Islet of Langerhans (tissue), 1 donor: ENCODE results near the gene KMT2C.
"Not testable (repeated sequence)": the region's sequence is repeated elsewhere in the genome, so short reads cannot be mapped to it uniquely, and the experiment has no call there.

ENCODE experiments used
- FAIRE-seq: peaks from one replicate; lab custom pipeline; 2011; peaks lifted over from hg19 to GRCh38; lab: Jason Lieb, UNC

Gene KMT2C

DNA sequence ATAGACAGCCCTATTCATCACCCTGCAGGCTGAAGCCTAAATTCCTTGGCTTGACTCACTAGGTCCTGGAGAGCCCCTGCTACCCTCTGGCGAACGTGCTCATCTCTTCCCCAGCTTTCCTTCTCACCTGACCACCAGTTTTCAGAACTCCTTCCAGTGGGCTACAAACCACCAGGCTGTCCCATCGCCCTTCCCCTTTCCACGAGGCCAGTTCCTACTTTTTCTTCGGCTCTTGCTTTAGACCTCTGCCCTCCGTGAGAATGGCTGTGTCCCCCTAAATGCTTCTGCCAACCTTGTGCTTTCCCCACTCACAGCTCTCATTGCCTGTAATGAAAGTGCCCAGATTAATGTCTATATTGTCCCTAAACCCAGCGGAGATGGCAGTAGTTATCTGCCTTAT, 5.4 kb upstream of the KMT2C start:
- FAIRE-seq, result not testable (repeated sequence)

DNA sequence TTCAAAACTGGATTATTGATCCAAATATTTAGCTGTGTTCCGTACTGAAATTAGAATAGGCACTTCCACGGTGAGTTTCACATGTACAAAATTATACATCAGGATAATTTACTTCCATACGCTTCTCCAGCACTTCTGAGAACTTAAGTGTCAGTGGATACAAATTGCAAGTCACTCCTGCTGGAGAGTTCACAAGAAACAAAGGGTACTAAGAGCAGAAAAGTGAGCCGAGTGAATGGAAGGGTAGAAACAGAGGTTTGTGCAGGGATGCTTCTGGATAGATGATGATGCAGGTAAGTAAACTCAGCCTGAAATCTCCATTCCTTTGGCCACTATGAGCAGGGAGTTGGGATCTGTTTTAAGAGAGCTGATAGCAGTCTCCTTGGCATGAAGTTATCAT, 2.2 kb upstream of the KMT2C start:
- not testable (repeated sequence) for FAIRE-seq

DNA sequence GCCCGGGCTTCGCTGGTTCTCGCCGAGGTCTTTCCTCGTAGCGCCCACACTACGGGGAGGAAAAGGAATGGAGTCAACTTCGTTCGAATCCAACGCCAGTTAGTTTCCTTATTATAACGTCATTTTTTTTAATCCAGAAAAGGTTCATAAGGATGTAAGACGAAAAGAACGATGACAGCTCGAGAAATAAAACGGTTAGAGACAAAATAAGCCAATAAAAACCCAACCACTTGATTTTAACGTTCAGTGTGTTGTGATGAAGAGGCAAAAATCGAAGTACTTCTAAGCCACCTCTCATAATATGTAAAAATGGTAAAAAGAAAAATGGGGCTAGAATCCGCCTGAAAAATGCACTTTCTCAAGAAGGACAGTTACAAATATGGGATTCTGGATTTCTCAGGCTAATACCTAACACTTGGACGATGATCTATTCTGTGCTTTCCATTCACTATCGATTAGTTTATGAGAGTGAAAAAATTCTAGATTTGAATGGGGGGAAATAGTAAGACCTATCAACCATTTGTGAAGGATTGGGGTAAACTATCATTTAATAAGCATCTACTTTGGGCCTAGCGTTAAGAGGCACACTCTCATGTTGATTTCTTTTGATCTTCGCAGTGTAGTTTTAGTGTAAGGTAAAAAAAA, 1.2 kb upstream of the KMT2C start:
- peak; percentile 62 for FAIRE-seq

DNA sequence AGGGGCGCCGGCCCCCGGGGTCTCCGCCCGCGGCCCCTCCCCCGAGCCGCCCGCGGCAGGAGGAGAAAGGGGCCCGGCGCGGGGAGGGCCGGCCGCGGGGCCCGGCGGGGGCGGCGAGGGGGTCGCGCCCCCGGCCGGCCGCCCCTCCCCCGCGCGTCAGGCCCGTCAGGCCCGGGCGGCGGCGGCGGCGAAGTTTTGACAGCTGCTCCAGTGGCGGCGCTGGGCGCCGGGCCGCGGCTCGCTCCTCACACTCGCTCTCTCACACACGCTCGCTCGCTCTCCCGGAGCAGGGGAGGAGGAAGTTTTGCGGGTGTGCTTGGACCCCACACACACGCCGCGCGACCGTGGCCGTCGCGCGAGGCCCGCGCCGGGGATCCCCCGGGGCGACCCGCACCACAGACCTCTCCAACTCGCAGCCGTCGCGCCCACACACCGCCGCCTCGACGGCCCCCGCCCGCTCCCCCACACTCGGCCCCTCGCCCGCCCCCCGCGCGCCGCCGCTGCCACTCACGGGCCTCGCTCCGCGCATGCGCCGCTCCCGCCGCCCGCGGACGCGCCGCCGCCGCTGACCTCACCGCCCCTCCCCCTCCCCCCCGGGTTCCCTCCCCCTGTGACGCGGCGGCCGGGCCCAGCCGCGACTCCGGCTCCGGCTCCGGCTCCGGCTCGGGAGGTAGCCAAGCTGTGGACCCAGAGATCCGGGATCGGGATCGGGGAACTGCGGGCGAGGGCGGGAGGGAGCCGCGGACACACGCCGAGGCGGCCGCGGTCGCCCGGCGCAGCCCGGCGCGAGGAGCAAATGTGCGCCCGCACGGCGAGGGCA, 518 bp upstream of the KMT2C start:
- FAIRE-seq, result no peak

DNA sequence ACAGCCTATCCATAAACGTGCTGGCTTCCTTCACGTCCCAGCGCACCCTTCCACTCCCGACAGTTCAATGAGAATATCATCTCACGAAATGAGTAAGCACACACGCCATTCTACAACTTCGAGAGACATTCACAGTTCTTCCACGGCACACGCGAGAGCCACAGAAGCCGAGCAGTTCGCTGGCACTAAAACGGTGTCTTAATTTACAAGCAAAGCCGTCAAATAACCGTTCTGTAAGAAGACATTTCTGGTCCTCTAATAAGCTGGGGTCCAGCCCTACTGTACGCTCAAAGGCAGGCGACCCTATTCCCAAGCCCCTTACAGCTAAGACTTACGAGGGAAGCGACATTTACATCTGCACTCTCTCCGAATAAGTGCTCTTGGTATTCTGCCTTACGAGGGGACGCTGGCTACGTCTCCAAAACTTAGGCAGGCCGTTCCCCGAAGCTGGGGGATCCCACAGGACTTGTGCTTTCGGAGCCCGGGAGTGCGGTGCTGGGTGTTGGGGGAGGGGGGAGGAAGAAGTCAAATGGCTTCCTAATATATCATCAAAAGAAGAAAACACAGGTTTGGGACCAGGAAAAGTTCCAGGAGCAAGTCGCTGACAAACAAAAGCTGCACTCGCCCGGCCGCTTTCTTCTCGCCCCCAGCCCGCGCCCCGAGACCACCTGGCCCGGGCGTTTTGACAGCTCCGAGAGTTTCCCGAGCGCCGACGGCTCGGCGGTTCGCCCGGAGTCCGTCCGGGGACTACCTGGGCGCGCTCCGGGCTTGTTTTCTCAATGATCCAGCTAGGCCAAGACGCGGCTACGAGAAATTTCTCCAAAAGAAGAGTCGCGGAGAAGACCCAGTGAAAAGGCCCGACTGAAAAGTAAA, 1.1 kb downstream of the KMT2C start:
- FAIRE-seq, result not testable (repeated sequence)

DNA sequence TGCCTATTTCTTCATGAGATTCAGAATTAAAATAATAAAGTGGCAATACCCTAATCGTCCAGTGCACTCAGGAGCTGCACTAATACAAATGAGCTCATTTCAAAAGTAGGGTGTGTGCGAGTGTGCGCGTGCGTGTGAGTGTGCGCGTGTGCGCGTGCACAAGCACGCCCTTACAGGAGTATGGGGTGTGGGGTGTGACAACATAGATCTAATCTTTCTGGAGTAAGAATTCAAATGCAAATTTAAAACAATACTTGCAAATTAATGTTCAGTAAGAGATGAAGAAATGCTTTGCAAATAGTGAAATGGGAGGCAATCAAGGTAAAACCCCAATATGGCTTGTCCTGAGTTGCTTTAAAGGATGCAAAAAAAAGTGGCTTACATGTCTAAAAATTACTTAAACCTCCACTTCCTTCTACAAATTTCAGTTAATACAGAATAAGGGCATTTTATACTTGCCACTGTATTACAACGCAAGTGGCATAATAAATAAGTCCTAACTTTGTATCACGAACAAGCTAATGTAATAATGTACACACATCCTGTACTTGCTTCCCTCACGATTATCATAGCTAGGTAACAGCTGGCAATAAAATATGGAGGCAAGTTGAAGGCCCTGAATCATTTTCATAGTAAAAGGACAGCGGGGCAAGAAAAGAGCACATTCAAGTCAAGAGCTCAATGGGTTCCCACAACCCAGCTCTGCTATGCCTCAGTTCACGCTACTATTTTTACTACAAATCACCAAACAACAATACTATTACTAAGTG, 1.9 kb downstream of the KMT2C start:
- not testable (repeated sequence) for FAIRE-seq

DNA sequence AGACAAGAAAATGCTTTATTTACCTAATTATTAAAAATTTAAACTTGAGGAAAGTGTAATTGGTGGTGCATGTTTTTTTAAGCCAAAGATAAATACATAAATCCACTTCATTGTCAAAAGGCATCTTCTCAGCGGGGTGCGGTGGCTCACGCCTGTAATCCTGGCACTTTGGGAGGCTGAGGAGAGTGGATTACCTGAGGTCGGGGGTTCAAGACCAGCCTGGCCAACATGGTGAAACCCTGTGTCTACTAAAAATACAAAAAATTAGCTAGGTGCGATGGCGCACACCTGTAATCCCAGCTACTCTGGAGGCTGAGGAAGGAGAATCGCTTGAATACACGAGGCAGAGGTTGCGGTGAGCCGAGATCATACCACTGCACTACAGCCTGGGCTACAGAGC, 3.1 kb downstream of the KMT2C start:
- FAIRE-seq, result not testable (repeated sequence)

DNA sequence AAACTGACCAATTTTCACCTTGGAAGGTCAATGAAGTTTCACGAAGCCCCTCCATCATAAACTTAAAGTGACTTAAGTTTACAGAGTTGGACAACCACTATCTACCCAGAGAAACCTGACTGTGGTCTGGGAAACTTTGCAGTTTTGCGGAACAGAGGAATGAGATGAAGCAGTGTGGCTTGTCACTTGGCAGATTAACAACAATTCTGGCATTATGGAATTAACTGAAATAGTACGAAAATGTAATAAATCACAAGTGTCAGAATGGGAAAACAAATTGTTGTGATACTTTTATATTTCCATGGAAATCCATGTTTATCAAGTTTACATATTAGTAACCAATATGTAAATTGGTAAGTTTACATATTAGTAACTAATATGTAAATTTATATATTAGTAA, 4.9 kb downstream of the KMT2C start:
- FAIRE-seq, result no peak

DNA sequence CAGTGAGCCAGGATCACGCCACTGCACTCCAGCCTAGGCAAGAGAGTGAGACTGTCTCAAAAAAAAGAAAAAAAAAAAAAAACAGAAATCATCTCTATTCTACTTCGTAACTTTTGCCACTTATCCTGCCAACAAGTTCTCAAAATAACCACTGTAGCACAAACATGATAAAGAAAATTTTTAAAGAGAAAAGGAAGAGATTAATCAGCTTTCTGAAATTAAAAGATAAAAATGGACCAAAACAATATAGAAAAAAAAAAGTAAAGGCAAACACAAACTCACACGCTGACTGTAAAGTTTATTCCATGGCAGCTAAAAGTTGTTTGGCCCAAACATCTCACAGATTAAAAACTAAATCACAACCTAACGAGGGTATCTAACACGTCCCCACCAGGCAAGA, 5.7 kb downstream of the KMT2C start:
- FAIRE-seq, result not testable (repeated sequence)

DNA sequence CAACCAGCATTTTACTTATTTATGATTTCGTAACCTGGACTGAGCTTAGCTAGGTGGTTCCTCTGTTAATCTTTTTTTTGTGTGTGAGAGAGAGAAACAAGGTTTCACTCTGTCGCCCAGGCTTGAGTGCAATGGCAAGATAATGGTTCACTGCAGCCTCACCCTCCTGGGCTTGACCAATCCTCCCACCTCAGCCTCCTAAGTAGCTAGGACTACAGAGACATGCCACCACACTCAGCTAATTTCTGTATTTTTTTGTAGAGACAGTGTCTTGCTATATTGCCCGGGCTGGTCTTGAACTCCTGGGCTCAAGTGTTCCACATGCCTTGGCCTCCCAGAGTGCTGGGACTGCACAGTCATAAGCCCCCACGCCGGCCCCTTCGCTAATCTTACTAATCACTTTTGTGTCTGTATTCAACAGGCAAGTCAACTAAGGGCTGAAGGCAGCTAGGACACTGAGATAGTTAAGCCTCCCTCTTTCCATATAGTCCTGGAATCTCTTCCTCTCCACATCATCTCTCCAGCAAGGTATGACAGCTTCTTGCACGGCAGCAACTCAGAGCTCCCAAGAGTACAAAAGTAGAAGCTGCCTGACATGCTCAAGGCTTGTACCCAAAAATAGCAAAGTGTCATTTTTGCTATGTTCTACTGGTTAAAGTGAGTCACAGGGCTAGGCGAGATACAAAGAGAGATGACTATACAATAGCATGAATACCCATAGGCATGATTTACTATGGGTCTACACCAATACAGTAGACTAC, 11.3 kb downstream of the KMT2C start:
- FAIRE-seq, result no peak

DNA sequence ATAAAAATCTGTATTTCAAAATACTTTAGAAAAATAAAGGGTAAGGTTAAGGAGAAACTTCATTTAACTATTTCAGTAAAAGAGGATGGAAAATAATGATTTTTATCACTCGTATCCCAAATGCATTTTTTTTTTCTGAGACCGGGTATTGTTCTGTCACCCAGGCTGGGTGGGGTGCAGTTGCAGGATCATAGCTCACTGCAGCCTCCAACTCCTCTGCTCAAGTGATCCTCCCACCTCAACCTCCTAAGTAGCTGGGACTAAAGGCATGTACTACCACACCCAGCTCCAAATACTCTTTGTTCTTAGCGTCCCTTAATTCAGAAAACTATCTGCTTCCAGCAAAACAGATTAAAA, 11.8 kb downstream of the KMT2C start:
- FAIRE-seq, result no peak

DNA sequence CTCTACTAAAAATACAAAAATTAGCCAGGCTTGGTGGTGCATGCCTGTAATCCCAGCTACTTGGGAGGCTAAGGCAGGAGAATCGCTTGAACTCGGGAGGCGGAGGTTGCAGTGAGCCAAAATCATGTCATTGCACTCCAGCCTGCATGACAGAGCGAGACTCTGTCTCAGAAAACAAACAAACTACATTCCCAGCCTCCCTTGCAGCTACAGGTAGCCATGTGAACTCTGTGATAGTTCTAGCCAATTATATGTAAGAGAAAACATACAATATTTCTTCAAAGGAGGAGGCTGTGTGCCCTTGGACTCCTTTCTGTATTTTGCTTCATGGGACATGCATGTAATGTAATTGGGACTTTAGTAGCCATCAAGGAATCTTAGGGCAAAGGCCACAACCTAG, 12.6 kb downstream of the KMT2C start:
- FAIRE-seq, result not testable (repeated sequence)

DNA sequence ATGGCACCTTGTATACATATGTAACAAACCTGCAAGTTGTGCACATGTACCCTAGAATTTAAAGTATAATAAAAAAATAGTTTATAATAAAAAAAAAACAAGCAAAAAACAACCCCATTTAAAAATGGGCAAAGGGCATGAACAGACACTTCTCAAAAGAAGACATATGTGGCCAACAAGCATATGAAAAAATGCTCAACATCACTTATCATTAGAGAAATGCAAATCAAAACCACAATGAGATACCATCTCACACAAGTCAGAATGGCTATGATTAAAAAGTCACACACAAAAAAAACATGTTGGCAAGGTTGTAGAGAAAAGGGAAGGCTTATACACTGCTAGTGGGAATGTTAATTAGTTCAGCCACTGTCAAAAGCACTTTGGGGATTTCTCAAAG, 14.9 kb downstream of the KMT2C start:
- not testable (repeated sequence) for FAIRE-seq

DNA sequence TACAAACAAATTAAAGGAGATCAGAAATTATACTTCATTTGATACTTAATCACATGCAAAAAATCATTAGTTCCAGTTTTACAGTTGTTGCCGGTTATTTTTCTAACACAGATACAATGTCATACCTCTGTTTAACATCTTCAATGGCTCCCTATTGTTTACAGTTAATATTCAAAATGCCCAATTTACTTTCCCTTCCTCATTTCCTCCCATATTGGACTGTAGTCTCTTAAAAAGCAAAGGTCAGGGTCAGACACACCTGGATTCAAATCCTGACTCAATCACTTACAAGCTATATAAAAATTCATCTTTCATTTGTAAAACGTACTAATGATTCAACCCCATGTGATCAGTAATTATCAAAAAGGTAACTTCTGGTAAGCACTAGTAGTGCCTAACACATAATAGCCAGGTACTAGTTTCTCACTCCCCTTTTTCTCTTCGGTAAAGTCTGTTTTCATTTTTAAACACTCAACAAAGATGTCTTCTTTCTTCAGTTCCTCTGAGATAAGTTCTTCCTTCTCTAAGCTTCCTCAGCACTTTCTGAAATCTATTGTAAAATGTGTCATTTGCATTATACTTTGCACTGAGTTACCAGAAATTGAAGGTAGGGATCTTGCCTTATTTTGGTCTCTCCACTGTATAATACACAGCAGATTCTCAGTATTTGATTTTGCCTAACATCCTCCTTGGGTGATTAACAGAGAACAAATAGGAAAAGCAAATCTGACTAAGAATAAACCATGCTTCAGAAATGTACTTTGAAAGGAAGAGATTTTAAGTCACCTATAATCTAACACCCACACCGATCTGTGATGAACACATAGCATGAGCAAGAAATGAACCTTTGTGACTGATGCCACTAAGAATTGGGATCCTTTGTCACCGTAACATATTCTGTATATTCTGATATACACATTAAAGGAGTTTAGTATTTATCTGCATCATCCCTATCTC, 16.1 kb downstream of the KMT2C start:
- FAIRE-seq, result no peak

DNA sequence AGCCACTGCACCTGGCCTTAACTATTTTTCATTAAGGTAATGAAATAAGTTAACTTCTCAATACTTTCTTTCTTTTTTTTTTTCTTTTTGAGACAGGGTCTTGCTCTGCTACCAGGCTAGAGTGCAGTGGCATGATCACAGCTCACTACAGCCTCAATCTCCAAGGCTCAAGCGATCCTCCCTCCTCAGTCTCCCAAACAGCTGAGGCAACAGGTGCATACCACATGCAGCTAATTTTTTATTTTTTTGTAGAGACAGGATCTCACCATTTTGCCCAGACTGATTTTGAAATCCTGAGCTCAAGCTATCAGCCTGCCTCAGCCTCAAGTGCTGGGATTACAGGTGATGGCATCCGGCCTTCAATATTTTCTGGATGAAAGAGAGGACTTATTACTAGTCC, 21.0 kb downstream of the KMT2C start:
- FAIRE-seq, result no peak

DNA sequence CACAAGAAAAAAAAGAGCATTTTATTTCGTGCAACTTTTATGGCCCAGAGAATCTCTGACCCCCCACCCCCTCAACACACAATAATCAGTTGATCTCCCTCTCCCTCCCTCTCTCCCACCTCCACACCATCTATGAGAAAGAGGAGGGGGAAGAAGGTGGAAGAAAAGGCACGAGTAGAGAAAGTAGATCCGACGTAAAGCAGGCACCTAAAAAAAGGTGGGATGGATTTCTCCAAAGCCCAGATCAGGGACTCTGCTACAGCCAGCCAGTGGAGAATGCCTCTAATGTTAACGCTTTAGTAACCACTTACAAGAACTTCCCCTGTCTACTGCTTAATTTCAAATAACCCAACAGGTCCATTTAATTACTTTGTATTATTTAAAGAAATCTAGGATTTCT, 24.4 kb downstream of the KMT2C start:
- FAIRE-seq, result no peak

DNA sequence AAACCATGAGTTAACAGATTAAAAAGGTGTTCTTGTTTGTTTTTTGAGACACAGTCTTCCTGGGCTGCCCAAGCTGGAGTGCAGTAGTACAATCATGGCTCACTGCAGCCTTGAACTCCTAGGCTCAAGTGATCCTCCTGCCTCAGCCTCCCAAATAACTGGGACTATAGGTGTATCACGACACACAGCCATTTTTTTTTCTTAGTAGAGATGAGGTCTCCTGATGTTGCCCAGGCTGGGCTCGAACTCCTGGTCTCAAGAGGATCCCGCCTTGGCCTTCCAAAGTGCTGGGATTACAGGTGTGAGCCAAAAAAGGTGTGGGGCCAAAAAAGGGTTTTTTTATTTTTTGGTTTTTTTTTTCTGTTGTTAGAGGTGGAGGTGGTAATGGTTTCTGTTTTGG, 29.3 kb downstream of the KMT2C start:
- FAIRE-seq, result no peak

DNA sequence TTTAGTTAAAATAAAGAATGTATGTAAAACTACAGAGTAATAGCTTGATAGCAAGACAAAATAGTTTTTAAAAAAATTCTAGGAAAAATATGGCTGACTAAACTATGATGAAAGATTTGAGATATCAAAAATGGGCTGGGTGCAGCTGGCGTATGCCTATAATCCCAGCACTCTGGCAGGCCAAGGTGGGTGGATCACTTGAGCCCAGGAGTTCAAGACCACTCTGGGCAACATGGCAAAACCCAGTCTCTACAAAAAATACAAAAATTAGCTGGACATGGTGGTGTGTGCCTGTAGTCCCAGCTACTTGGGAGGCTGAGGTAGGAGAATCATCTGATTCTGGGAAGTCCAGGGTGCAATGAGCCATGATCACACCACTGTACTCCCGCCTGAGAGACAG, 29.8 kb downstream of the KMT2C start:
- FAIRE-seq, result not testable (repeated sequence)

DNA sequence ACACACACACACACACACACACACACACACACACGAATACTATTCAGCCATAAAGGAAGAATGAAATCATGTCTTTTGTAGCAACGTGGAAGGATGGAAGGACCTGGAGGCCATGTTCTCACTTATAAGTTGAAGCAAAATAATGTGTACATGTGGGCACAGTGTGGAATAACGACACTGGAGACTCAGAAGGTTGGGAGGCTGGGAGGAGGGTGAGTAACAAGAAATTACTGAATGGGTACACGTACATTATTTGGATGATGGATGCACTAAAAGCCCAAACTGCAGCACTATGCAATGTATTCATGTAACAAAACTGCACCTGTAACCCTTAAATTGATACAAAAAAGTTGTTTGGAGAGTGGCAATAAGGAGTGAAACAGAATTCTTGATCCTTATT, 32.1 kb downstream of the KMT2C start:
- no peak for FAIRE-seq
